ENCODE data around the gene OR51I1.

The OR51I1 gene

GRCh38 chr11:5441414-5441813 lies at the start of gene OR51I1:
Gene OR51I1 (minus strand): TSS chr11:5441514. CDS start chr11:5441514, 0 bp downstream.
- Histone ChIP-seq H3K79me2 (ENCODE audit: insufficient read depth, low read length) (no peaks in the 10 kb centered on the region), H3K9ac (ENCODE audit: low read length) (no peak within 1 kb of the TSS), H2AFZ (ENCODE audit: low read depth, low read length, severe bottlenecking) (no peak within 1 kb of the TSS), H3K36me3 (ENCODE audit: low read length) (no peaks in the 10 kb centered on the region), H3K27me3 (ENCODE audit: low read length) (no peaks in the 10 kb centered on the region), H3K4me2 (ENCODE audit: low read depth, low read length, poor library complexity, severe bottlenecking) (no peak within 1 kb of the TSS), H3K9me3 (ENCODE audit: insufficient read depth, low read length) (no peaks in the 10 kb centered on the region), H3F3A (ENCODE audit: insufficient read depth) (no peaks in the 10 kb centered on the region), H3K27ac (ENCODE audit: low read depth, low read length) (no peak within 1 kb of the TSS), H3K9me2 (replicated peaks; ENCODE audit: insufficient read depth, low read length) (no peaks in the 10 kb centered on the region), H3K4me3 (ENCODE audit: insufficient read depth, low read length, poor library complexity, severe bottlenecking) (no peak within 1 kb of the TSS), H4K20me1 (ENCODE audit: low read depth, low read length) (no peaks in the 10 kb centered on the region)
- TF ChIP-seq CTCF (IDR thresholded peaks at IDR 0.05; ENCODE audit: insufficient read depth, low read length, poor library complexity, severe bottlenecking) (no peak), EZH2phosphoT487 (conservative IDR thresholded peaks at IDR 0.05; ENCODE audit: low read length) (no peak)

GRCh38 chr11:5489576-5490357 lies 48.5 kb upstream of the OR51I1 start:
- no peaks in the 10 kb centered on the region for H3K79me2 ChIP-seq (ENCODE audit: insufficient read depth, low read length)
- no peaks in the 10 kb centered on the region for H3K36me3 ChIP-seq (ENCODE audit: low read length)
- H4K20me1 ChIP-seq (ENCODE audit: low read depth, low read length): no peaks in the 10 kb centered on the region
- no peaks in the 10 kb centered on the region for H3K27me3 ChIP-seq (ENCODE audit: low read length)
- TF ChIP-seq CTCF (IDR thresholded peaks at IDR 0.05; ENCODE audit: insufficient read depth, low read length, poor library complexity, severe bottlenecking): no peak
- no peak for TF ChIP-seq EZH2phosphoT487 (conservative IDR thresholded peaks at IDR 0.05; ENCODE audit: low read length)
- no peak overlapping the region for H3K27ac ChIP-seq (ENCODE audit: low read depth, low read length)
- no peak overlapping the region for H3K4me2 ChIP-seq (ENCODE audit: low read depth, low read length, poor library complexity, severe bottlenecking)
- no peak overlapping the region for H3K4me3 ChIP-seq (ENCODE audit: insufficient read depth, low read length, poor library complexity, severe bottlenecking)
- no peaks in the 10 kb centered on the region for H3K9me2 ChIP-seq (replicated peaks; ENCODE audit: insufficient read depth, low read length)
- H3K9ac ChIP-seq (ENCODE audit: low read length): no peak overlapping the region
- H3K9me3 ChIP-seq (ENCODE audit: insufficient read depth, low read length): no peaks in the 10 kb centered on the region
- no peak overlapping the region for H2AFZ ChIP-seq (ENCODE audit: low read depth, low read length, severe bottlenecking)
- H3F3A ChIP-seq (ENCODE audit: insufficient read depth): no peaks in the 10 kb centered on the region

- TF ChIP-seq EZH2phosphoT487 (conservative IDR thresholded peaks at IDR 0.05; ENCODE audit: low read length) (no peak), CTCF (IDR thresholded peaks at IDR 0.05; ENCODE audit: insufficient read depth, low read length, poor library complexity, severe bottlenecking) (no peak)
- H3K9ac ChIP-seq (ENCODE audit: low read length): no peak overlapping the region
- H3K36me3 ChIP-seq (ENCODE audit: low read length): no peaks in the 10 kb centered on the region
- no peak overlapping the region for H3K4me3 ChIP-seq (ENCODE audit: insufficient read depth, low read length, poor library complexity, severe bottlenecking)
- no peak overlapping the region for H2AFZ ChIP-seq (ENCODE audit: low read depth, low read length, severe bottlenecking)
- H3K79me2 ChIP-seq (ENCODE audit: insufficient read depth, low read length): no peaks in the 10 kb centered on the region
- no peaks in the 10 kb centered on the region for H3K9me3 ChIP-seq (ENCODE audit: insufficient read depth, low read length)
- no peak overlapping the region for H3K4me2 ChIP-seq (ENCODE audit: low read depth, low read length, poor library complexity, severe bottlenecking)
- H3K9me2 ChIP-seq (replicated peaks; ENCODE audit: insufficient read depth, low read length): no peaks in the 10 kb centered on the region
- no peaks in the 10 kb centered on the region for H3K27me3 ChIP-seq (ENCODE audit: low read length)
- no peaks in the 10 kb centered on the region for H4K20me1 ChIP-seq (ENCODE audit: low read depth, low read length)
- no peak overlapping the region for H3K27ac ChIP-seq (ENCODE audit: low read depth, low read length)
- H3F3A ChIP-seq (ENCODE audit: insufficient read depth): no peaks in the 10 kb centered on the region
Observed at GRCh38 chr11:5488798-5489399, 47.6 kb upstream of the OR51I1 start.
